GM12801 (cell line): Measurements from ENCODE around the gene CDC25A.

Experiments used
- TF ChIP-seq, protein P1 (sequence below): IDR thresholded peaks from one replicate; pipeline ENCODE4 v1.5.1; 2011; ENCODE audit warnings: control low read depth; ENCODE audit not compliant: insufficient read length; ENCODE audit errors: extremely low read depth

CDC25A gene

DNA sequence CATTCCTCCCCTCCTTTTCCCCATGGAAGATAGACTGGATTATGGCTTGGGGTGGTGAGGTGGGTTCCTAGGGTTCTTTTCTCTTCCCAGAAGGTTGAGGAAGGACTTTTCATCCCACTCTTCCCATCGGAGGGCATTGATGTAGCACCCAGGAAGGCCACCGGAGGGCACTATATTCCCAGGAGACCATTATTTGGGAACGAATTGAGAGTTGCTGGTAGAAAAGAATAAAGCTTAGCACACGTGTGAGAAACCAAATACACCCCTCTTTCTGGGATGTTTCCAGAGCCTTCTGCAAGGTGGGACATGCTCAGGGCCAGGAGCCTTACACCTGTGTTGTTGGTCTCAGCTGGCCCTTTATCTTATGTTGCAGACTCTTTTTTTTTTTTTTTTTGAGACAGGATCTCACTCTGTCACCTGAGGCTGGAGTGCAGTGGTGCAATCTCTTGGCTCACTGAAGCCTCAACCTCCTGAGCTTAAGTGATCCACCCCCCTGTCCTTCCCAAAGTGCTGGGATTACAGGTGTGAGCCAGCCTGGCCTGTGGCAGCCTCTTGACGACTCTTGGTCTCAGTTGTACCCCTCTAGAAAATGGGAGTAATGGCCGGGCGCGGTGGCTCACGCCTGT is 6.3 kb upstream of the CDC25A start:
- TF ChIP-seq, protein P1, sequence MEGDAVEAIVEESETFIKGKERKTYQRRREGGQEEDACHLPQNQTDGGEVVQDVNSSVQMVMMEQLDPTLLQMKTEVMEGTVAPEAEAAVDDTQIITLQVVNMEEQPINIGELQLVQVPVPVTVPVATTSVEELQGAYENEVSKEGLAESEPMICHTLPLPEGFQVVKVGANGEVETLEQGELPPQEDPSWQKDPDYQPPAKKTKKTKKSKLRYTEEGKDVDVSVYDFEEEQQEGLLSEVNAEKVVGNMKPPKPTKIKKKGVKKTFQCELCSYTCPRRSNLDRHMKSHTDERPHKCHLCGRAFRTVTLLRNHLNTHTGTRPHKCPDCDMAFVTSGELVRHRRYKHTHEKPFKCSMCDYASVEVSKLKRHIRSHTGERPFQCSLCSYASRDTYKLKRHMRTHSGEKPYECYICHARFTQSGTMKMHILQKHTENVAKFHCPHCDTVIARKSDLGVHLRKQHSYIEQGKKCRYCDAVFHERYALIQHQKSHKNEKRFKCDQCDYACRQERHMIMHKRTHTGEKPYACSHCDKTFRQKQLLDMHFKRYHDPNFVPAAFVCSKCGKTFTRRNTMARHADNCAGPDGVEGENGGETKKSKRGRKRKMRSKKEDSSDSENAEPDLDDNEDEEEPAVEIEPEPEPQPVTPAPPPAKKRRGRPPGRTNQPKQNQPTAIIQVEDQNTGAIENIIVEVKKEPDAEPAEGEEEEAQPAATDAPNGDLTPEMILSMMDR: no peak

DNA sequence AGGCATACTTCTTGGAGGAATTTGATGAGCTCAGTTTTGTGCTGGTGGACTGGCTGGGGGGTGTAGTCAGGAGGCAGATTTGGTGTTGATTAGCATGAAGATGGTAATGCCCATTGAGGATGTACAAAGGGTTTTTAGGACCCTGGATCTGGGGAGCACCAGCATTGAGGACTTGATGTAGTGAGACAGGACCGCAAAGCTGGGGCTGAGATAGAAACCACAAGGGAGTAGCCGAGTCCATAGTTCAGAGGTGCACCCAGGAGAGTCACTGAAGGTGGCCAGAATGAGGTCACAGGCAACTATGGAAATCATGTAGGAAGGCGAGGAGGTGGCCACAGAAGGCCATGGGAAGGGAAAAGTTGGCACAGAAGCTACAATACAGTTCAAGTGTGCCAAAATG is 2.7 kb upstream of the CDC25A start:
- TF ChIP-seq, protein P1: no peak

DNA sequence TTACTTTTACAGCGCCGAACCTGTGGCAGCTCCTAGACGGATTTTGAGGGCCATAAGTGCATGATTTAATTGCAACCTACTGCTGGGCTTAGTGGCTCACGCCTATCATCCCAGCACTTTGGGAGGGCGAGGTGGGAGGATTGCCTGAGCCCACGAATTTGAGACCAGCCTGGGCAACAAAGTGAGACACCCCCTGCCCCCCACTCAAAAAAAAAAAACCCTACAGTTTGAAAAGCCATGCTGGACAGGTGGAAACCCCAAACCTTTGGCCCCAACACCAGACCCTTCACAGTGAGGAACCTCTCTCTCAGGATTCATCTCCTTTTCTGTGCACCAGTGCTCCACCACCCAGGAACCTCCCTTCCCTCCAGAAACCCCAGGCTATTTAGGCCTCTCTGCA is 1.1 kb upstream of the CDC25A start:
- TF ChIP-seq, protein P1: no peak

DNA sequence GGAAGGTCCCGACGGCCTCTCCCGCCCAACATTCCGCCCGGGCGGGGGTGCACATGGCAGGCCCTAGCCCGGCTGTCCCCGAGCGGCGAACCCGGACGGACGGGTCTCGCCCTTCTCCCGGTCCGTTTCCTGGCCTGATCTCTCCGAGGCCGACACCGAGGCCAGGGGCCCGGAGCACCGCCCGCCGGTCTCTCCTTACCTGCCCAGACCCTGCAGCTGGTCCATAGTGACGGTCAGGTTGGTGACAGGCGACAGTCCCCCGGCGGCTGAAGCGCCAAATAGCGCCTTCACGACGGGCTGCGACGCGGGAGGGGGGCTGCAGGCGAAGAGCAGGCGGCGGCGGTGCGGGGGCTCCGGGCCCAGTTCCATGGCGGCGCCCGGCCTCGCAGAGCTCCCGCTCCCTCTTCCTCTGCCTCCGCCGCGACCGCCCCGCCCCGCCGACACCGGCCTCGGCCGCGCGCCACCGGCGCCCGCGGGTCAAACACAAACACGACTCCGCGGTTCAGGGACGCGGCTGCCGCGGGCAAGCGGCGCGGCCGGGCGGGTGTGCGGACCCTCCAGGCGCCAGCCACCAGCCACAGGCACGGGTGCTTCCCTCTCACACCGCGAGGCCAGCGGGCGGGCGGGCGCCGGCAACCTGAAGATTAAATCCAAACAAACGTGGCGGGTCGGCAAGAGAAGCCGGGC is 495 bp downstream of the CDC25A start:
- TF ChIP-seq, protein P1: no peak

DNA sequence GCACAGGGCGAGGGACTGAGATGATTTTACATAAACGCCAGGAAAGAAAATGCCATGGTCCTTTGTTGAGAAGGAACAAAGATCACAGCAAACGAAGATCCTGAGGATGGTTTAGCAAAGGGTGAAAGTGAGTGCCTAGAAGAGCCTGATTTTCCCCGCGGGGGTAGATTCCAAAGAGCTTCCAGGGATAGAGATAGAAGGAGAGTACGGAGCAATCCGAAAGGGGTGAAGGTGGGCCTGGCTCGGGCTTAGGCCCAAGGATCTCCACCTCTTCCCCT is 977 bp downstream of the CDC25A start:
- TF ChIP-seq, protein P1: no peak

DNA sequence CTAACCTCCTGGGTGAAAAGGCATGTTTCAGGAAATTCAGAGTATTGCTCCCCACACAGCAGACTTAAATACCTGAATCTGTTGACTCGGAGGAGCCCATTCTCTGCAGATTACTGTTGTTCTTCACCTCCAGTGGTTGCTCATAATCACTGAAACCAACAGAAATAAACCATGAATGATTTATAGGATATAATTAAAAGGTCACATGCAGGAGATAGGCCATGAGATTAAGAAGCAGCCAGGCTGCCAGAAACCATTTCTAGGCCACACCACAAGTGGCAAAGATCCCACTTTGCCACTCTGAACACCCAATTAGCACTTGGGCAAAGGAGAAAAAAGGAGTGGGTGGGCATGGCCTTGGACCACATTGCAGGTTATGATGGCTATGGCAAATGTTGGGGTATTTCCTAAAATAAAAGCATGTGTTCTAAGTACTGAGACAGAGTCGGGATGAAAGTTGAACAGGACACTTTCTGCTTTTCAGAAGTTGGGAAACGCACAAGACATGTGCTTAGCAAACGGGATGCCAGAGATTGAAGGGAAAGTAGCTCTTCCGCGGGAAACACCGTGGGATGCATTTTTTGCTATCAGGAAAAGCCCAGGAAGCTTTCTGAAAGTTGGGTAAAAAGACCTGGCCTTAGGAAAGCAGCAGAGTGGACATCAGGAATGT is 1.5 kb downstream of the CDC25A start:
- TF ChIP-seq, protein P1: no peak

DNA sequence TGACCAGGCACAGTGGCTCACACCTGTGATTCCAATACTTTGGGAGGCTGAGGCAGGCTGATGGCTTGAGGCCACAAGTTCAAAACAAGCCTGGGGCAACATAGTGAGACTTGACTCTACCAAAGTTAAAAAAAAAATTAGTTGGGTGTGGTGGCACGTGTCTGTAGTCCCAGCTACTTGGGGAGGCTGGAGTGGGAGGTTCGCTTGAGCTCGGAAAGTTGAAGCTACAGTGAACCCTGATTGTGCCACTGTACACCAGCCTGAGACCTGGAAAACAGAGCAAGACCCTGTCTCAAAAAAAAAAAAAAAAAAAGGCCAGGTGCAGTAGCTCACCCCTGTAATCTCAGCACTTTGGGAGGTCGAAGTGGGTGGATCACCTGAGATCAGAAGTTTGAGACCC is 3.1 kb downstream of the CDC25A start:
- TF ChIP-seq, protein P1: no peak
